OCI-LY3 (cell line): ENCODE results near the gene VPS26B.
"Not testable (repeated sequence)": the region's sequence is repeated elsewhere in the genome, so short reads cannot be mapped to it uniquely, and the experiment has no call there.

Experiments
- EZH2phosphoT487 ChIP-seq: fragments of 200-600 bp; shearing (Covaris generic); IDR thresholded peaks from 2 replicates; pipeline ENCODE4 v1.6.1; 2018; ENCODE audit warnings: antibody characterized with exemption, mixed run types, low read depth
- TF ChIP-seq, protein P1 (sequence below): fragments of 200-600, 300-600 bp; sonication (generic); IDR thresholded peaks from 2 replicates; pipeline ENCODE4 v1.5.1; 2014; ENCODE audit warnings: antibody characterized with exemption, low read length, low read depth

DNA sequence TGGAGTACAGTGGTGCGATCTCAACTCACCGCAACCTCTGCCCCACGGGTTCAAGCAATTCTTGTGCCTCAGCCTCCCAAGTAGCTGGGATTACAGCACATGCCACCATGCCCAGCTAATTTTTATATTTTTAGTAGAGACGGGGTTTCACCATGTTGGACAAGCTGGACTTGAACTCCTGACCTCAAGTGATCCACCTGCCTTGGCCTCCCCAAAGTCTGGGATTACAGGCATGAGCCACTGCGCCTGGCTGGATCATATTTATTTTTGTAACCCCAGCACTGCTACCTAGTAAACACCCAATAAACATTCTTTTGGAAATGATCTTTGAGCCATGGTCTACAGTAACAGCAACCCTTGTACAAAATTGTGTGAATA lies 30.7 kb downstream of the VPS26B start:
- TF ChIP-seq, protein P1, sequence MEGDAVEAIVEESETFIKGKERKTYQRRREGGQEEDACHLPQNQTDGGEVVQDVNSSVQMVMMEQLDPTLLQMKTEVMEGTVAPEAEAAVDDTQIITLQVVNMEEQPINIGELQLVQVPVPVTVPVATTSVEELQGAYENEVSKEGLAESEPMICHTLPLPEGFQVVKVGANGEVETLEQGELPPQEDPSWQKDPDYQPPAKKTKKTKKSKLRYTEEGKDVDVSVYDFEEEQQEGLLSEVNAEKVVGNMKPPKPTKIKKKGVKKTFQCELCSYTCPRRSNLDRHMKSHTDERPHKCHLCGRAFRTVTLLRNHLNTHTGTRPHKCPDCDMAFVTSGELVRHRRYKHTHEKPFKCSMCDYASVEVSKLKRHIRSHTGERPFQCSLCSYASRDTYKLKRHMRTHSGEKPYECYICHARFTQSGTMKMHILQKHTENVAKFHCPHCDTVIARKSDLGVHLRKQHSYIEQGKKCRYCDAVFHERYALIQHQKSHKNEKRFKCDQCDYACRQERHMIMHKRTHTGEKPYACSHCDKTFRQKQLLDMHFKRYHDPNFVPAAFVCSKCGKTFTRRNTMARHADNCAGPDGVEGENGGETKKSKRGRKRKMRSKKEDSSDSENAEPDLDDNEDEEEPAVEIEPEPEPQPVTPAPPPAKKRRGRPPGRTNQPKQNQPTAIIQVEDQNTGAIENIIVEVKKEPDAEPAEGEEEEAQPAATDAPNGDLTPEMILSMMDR, result not testable (repeated sequence)
- TF ChIP-seq EZH2phosphoT487, result not testable (repeated sequence)
